ENCODE results near the gene TLNRD1.

The TLNRD1 gene

DNA sequence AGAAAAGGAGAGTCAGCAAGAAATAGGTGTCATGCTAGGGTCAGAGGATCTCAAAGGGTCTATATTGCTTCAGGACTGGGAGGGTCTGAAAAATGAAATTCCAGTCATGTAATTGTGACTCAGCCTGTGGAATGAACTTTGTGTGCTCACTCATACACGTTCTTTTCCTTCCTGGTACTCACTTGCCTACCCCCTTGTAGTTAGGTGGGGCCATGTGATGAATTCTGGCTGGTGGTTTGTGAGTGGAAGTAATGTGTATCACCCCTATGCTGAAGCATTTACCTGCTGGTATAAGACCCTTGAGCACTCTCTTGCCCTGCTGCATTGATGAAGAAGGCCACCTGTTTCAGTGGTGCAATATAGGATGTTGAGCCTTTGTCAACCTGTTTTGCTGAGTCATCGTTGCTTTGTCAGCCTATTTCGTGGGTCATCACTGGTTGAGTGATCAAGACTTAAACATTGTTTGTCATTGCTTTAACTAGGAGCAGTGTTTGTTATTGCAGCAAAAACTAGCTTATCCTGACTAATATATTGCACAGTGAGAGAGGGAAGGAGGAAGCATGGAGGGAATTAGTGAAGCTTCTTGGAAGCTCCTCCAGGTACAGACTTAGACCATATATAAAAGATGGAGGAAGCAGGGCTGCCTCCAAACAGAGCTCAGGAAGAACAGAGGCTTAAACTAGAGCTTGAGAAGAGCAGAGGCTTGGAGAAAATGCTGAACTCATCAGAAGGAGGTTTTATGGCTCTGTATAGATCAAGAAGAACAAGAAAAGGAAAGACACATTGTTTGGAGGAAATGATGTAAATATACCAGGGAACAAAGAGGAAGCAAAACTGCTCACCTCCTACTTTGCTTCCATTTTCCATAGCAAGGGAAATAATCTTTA, 28.9 kb downstream of the TLNRD1 start:
- no peak for FAIRE-seq

GRCh38 chr15:81030301-81030750, 29.6 kb downstream of the TLNRD1 start:
- FAIRE-seq: no peak

GRCh38 chr15:81031203-81031602, 30.5 kb downstream of the TLNRD1 start:
- FAIRE-seq: no peak

DNA sequence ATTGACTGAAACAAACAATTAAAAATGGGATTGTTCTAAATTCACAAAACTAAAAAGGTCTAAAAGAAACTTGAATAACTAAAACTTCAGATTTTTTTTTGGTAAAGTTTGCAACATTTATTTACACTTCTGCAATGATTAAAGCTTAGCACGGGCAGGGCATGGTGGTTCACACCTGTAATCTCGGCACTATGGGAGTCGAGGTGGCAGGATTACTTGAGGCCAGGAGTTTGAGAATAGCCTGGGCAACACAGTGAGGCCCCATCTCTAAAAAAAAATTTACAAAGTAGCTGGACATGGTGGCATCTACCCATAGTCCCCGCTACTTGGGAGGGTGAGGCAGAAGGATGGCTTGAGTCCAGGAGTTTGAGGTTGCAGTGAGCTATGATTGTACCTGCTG, 31.6 kb downstream of the TLNRD1 start:
- FAIRE-seq: no peak

GRCh38 chr15:81032818-81033217, 32.1 kb downstream of the TLNRD1 start:
- FAIRE-seq: no peak

DNA sequence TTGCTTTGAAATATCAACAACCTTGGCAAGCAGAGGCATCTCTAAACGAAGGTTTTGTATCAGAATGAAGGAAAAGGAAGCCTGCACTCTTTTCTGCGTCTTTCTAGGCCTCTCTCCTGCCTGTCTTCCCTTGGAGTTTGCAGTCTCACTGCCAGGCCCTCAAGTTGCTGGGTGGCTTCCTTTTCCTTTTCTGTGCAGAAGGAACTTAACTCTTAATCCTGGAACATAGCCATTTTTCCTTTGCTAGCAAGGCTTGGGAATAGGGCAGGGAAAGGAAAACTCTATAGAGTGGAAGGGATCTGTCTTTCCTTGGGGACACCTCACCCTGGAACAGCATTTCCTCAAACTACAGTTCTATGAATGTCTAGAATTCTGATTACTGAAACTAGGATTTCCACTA, 32.8 kb downstream of the TLNRD1 start:
- no peak for FAIRE-seq

DNA sequence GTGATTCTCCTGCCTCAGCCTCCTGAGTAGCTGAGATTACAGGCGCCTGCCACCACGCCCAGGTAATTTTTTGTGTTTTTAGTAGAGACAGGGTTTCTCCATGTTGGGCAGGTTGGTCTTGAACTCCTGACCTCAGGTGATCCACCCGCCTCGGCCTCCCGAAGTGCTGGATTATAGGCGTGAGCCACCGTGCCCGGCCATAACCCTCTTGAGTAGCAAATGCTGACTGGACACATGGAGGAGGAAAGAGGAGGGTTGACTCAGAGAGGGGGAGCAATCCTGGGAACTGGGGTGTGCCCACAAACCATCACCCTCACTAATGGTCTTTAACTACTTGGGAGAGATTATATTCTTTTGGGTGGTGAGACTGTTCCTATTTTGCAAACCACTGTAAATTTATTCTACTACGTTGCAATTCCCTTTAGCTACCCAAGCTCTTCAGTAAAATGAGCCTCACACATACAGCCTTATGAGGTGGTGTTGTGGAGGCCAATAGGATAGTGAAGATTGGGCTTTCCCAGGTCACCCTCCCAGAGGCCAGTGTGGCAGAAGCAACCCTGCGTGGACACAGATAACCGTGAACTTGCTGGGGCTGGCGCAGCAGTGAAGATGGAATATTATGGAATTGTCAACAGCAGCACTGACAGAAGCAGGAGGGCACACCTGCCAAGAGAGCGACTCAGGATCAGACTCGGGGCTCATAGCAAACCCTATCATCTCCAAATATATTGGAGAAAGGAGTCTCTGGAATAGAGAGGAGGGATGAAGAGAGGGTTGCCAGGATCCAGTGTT, 37.4 kb downstream of the TLNRD1 start:
- FAIRE-seq: no peak

- FAIRE-seq: no peak
Measured at GRCh38 chr15:81038975-81039607, 38.4 kb downstream of the TLNRD1 start.

- no peak for FAIRE-seq
Measured at GRCh38 chr15:81040757-81041156, 40.0 kb downstream of the TLNRD1 start.

DNA sequence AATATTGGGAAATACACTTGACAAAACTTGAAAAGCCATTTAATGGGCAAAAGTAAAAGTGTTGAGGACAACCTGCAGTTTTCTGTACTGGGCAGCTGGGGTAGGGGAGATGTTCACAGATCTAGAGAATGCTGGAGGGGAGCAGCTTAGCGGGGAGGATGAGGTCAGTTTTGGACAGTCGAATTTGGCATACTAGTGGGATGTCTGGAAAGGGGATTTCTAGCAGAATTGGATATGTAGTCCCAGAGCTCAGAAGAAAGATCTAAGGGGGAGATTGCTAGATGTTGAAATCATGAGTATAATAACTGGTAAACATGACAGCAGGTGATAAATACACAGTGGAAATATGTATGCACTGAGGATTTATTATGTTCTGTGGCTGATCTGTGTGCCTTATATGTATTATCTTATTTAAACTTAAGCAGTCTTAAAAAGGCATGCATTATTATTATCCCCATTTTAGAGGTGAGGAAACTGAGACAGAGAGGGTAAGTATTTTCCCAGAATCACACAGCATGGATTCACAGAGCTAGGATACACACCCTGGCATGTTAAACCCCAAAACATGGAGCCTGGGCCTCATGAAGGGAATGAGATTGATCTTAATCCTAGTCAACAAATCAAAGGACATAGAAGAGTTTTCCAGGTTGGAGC, 42.7 kb downstream of the TLNRD1 start:
- FAIRE-seq: no peak

DNA sequence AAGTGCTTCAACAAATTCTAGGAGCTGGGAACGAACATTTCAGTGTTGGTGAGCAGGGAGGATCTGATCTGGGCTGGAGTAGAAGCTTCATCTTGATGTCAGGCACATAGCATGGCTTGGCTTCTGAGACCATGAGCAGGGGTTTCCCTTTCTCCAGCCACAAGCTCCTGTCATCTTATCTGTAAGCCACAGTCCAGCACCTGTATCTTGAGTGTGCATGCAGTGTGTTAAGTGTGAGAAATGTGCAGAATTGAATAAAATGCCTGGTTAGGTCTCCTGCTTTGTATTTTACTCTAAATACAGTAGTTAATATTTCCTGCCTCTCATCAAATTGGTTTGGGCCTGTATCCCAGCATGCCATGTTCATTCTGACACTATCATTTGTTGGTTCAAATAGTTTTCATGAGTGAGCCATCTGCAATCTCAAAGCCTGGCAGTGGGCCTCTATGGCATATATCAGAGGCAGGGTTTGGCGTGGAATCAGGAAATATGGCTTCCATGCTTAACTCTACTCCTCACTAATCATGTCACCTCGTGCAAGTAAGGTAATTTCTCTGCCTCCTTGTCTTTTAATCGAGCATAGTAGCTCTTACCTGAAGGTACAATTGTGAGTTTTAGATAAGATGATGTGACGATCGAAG, 43.3 kb downstream of the TLNRD1 start:
- FAIRE-seq: no peak

- FAIRE-seq: no peak
Measured at GRCh38 chr15:81046290-81046689, 45.6 kb downstream of the TLNRD1 start.

DNA sequence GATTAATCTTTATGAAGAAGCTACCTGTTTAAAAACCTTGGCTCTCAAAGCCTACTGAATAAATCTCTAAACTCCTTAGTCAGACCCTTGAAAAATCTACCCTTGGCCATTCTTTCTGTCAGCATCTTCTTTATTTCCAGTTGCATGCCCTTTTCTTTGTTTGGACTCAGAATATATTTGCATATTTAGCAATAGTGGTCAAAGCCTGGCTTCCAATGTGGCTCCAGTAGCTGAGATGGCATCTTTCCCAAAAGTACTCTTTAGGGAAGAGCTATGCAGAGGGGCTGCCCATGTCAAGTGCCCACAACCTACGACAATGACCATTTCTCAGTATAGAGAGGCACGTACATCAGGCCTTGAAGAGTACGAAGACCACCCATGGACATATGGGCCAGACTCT, 47.2 kb downstream of the TLNRD1 start:
- no peak for FAIRE-seq

DNA sequence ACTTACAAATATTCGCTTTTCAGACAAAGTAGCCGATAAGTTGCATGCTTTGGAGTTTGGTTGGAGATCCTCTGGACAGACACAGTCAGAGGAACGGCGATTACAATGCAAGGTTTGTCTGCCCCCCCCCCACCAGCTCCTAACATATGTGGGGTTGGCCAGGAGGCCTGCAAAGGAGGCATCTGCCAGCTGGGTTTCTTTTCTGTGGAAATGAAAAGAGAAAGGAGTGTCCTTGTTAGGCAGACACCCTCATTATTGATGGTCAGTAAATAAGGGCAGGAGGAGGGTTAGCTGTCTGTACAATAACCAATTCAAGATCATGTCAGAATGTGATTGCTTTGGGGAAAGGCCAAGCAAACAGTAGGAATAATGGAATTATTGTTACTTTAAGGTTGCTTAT, 49.1 kb downstream of the TLNRD1 start:
- FAIRE-seq: no peak

- no peak for FAIRE-seq
Measured at GRCh38 chr15:81050259-81050658, 49.5 kb downstream of the TLNRD1 start.

GRCh38 chr15:81050805-81051204, 50.1 kb downstream of the TLNRD1 start:
- no peak for FAIRE-seq

DNA sequence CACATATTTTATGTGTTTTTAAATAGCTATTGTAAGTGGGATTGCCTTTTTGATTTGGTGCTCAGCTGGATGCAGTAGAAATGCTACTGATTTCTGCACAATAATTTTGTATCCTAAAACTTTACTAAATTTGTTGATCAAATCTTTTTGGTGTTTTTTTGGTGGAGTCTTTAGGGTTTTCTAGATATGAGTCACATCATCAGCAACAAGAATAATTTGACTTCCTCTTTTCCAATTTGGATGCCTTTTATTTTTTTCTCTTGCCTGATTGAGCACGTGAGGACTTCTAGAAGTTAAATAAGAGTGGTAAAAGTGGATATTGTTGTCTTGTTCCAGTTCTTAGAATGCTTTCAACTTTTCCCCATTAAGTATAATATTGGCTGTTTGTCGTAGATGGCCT, 51.3 kb downstream of the TLNRD1 start:
- no peak for FAIRE-seq

DNA sequence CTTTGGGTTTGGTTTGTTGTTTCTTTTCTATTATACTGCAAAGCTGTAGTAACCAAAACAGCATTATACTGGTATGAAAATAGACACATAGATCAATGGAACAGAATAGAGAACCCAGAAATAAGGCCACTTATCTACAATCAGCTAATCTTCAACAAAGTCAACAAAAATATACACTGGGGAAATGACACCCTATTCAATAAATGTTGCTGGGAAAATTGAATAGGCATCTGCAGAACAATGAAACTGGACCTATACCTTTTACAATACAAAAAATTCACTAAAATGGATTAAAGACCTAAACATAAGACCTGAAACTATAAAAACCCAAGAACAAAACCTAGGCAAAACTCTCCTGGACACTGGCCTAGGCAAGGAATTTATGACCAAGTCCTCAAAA, 52.9 kb downstream of the TLNRD1 start:
- no peak for FAIRE-seq

DNA sequence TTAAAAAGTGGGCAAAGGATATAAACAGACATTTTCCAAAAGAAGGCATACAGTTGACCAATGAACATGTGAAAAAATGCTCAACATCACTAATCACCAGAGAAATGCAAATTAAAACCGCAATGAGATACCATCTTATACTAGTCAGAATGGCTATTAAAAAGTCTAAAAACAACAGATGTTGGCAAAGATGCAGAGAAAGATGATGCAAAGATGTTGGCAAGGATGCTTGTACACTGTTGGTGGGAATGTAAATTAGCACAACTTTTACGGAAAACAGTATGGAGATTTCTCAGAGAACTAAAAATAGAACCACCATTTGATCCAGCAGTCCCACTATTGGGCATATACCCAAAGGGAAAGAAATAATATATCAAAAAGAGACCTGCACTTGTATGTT, 53.5 kb downstream of the TLNRD1 start:
- no peak for FAIRE-seq

All from colon (tissue), 2 donors.